ENCODE measurements around the gene ZNF609. TPM values are rescaled to one million over a fixed set of nuclear protein-coding genes. Genes with fewer than 3 reads are reported as not detected.

The ZNF609 gene
- total and polyA plus RNA-seq, 3 donors from 2014 or later = 48.7 to 75.8 (median 60.5) TPM

GRCh38 chr15:64515825-64516224, 55.4 kb downstream of the ZNF609 start:
- 87 to 96% methylated on average over 9 of the region's 9 CpGs for WGBS, 2 donors
- Histone ChIP-seq H3K9me3 (no peaks in the 10 kb centered on the region), H3K4me1 (peaks cover 12% of the 10 kb centered on the region), H3K36me3 (ENCODE audit: low read depth, missing control alignments) (no peaks in the 10 kb centered on the region), H3K4me3 (no peak overlapping the region), H3K27ac (no peak overlapping the region), H3K27me3 (no peaks in the 10 kb centered on the region)
- TF ChIP-seq CTCF (IDR thresholded peaks at IDR 0.05) (no peak), POLR2A (IDR thresholded peaks at IDR 0.05) (no peak)
- no peak for DNase-seq
- intact Hi-C loops (cut with DNase I; ENCODE audit: low total_unique reads) = no loop called here

- H3K4me3 ChIP-seq = no peak overlapping the region
- TF ChIP-seq CTCF (IDR thresholded peaks at IDR 0.05) = no peak
- no peak for TF ChIP-seq POLR2A (IDR thresholded peaks at IDR 0.05)
- H3K27me3 ChIP-seq = no peaks in the 10 kb centered on the region
- H3K27ac ChIP-seq = no peak overlapping the region
- H3K9me3 ChIP-seq = no peaks in the 10 kb centered on the region
- no peak for DNase-seq
- intact Hi-C loops (cut with DNase I; ENCODE audit: low total_unique reads) = no loop called here
- peaks cover 23% of the 10 kb centered on the region for H3K4me1 ChIP-seq
- H3K36me3 ChIP-seq (ENCODE audit: low read depth, missing control alignments) = no peaks in the 10 kb centered on the region
Measured at GRCh38 chr15:64519897-64520296, 59.5 kb downstream of the ZNF609 start.

- WGBS, 2 donors = 36 to 40% methylated on average over 1 of the region's 1 CpG
- intact Hi-C loops (cut with DNase I; ENCODE audit: low total_unique reads) = no loop called here
- DNase-seq = no peak
Measured at GRCh38 chr15:64521201-64521600, 60.8 kb downstream of the ZNF609 start.

GRCh38 chr15:64521726-64522164, 61.4 kb downstream of the ZNF609 start:
- H3K27ac ChIP-seq = peak overlapping the region; percentile 40 to 77
- no peaks in the 10 kb centered on the region for H3K36me3 ChIP-seq (ENCODE audit: low read depth, missing control alignments)
- H3K9me3 ChIP-seq = no peaks in the 10 kb centered on the region
- WGBS, 2 donors = 15 to 19% methylated on average over 3 of the region's 3 CpGs
- peaks cover 17% of the 10 kb centered on the region for H3K4me1 ChIP-seq
- TF ChIP-seq CTCF (IDR thresholded peaks at IDR 0.05) = no peak
- TF ChIP-seq POLR2A (IDR thresholded peaks at IDR 0.05) = no peak
- intact Hi-C loops (cut with DNase I; ENCODE audit: low total_unique reads) = no loop called here
- peak; percentile 86 for DNase-seq
- H3K27me3 ChIP-seq = no peaks in the 10 kb centered on the region
- no peak overlapping the region for H3K4me3 ChIP-seq

More at GRCh38 chr15:64521201-64521600, 60.8 kb downstream of the ZNF609 start:
- no peaks in the 10 kb centered on the region for H3K36me3 ChIP-seq (ENCODE audit: low read depth, missing control alignments)
- TF ChIP-seq POLR2A (IDR thresholded peaks at IDR 0.05) = no peak
- TF ChIP-seq CTCF (IDR thresholded peaks at IDR 0.05) = no peak
- H3K4me3 ChIP-seq = no peak overlapping the region
- H3K9me3 ChIP-seq = no peaks in the 10 kb centered on the region
- H3K27ac ChIP-seq = peak overlapping the region; percentile 40 to 77
- H3K27me3 ChIP-seq = no peaks in the 10 kb centered on the region
- H3K4me1 ChIP-seq = peaks cover 17% of the 10 kb centered on the region

GRCh38 chr15:64522226-64522823, 61.9 kb downstream of the ZNF609 start:
- Histone ChIP-seq H3K36me3 (ENCODE audit: low read depth, missing control alignments) (no peaks in the 10 kb centered on the region), H3K4me3 (no peak overlapping the region), H3K9me3 (no peaks in the 10 kb centered on the region), H3K27ac (peak overlapping the region; percentile 40 to 77), H3K4me1 (peaks cover 17% of the 10 kb centered on the region), H3K27me3 (no peaks in the 10 kb centered on the region)
- no peak for DNase-seq
- 52 to 66% methylated on average over 1 of the region's 1 CpG for WGBS, 2 donors
- intact Hi-C loops (cut with DNase I; ENCODE audit: low total_unique reads) = no loop called here
- TF ChIP-seq CTCF (IDR thresholded peaks at IDR 0.05) (no peak), POLR2A (IDR thresholded peaks at IDR 0.05) (no peak)
